Breast epithelium (tissue), 3 donors: Measurements from ENCODE around the gene GPNMB.

ENCODE experiments used
- POLR2A ChIP-seq: fragments of 450-650 bp; IDR thresholded peaks from one replicate; pipeline ENCODE4 v1.6.1; 2016; ENCODE audit warnings: antibody characterized with exemption, mild to moderate bottlenecking, moderate library complexity
- POLR2AphosphoS5 ChIP-seq, 3 donors: sonication (generic); formaldehyde crosslinking; IDR thresholded peaks; one replicate each; pipeline ENCODE4 v1.6.1; 2017; ENCODE audit warnings: antibody characterized with exemption in 3 of 3
- TF ChIP-seq, protein P1 (sequence below), 3 donors: fragments of 450-650 bp; IDR thresholded peaks; one replicate each; pipeline ENCODE4 v1.5.1; 2016 to 2017; ENCODE audit warnings: antibody characterized with exemption in 3 of 3, mild to moderate bottlenecking in 3 of 3, moderate library complexity in 3 of 3

DNA sequence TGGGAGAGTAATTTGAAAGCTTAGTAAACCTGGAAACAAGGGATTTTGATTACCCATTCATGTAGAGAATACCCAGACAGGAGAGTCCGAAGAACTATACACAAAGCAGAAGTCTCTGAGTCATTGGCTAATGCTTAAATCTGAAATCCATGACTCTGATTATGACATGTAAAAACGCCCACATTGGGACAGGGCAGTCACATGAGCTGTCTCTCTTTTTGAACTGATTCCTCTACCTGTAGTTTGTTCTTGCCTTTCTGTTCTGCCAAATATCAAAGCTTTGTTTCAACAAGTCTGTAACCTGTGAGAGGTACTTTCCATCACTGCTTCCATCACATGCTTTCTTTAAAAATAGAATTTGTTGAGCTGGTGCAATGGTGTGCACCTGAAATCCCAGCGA lies 4.3 kb upstream of the GPNMB start:
- TF ChIP-seq, protein P1, sequence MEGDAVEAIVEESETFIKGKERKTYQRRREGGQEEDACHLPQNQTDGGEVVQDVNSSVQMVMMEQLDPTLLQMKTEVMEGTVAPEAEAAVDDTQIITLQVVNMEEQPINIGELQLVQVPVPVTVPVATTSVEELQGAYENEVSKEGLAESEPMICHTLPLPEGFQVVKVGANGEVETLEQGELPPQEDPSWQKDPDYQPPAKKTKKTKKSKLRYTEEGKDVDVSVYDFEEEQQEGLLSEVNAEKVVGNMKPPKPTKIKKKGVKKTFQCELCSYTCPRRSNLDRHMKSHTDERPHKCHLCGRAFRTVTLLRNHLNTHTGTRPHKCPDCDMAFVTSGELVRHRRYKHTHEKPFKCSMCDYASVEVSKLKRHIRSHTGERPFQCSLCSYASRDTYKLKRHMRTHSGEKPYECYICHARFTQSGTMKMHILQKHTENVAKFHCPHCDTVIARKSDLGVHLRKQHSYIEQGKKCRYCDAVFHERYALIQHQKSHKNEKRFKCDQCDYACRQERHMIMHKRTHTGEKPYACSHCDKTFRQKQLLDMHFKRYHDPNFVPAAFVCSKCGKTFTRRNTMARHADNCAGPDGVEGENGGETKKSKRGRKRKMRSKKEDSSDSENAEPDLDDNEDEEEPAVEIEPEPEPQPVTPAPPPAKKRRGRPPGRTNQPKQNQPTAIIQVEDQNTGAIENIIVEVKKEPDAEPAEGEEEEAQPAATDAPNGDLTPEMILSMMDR (IDR thresholded peaks at IDR 0.05), result no peak
- TF ChIP-seq POLR2A (no peak), POLR2AphosphoS5 (IDR thresholded peaks at IDR 0.05) (no peak)
